HEK293 (cell line): ENCODE data around the gene WASF2.

Source experiments
- CTCF ChIA-PET: fragments of 350-600 bp; formaldehyde crosslinking; extraction: SDS; loops from one replicate; lab custom pipeline; 2021; ENCODE audit warnings: antibody characterized with exemption; lab: Yijun Ruan, JAX
- POLR2A ChIA-PET: fragments of 300-600 bp; formaldehyde crosslinking; extraction: SDS; loops from one replicate; lab custom pipeline; 2020; ENCODE audit warnings: antibody characterized with exemption, inconsistent platforms; lab: Yijun Ruan, JAX
- H3K27ac ChIP-seq: fragments of 200-500 bp; sonication (Bioruptor generic); 2 replicates; pipeline ENCODE4 v1.5.1; 2014; ENCODE audit warnings: low read depth, low read length, control low read depth, inconsistent platforms; ENCODE audit errors: extremely low read depth
- H3K36me3 ChIP-seq, 2 experiments: fragments of 200-500 bp in 1 of 2; sonication (Bioruptor generic) in 1 of 2; 1 replicate in 1 of 2; 2 replicates in 1 of 2; pipeline ENCODE4 v1.5.1; 2014 to 2017; ENCODE audit warnings: inconsistent platforms in 2 of 2, low read length in 2 of 2; ENCODE audit not compliant: control insufficient read depth in 2 of 2, insufficient read depth in 1 of 2
- H3K4me1 ChIP-seq: fragments of 200-500 bp; sonication (Bioruptor generic); 2 replicates; pipeline ENCODE4 v1.5.1; 2014; ENCODE audit warnings: mild to moderate bottlenecking, low read length, inconsistent platforms; ENCODE audit not compliant: control insufficient read depth, insufficient read depth
- H3K4me3 ChIP-seq: 2 replicates; pipeline ENCODE4 v1.5.1; 2011; ENCODE audit warnings: low read depth, mild to moderate bottlenecking, control low read depth, low read length, moderate library complexity
- H3K9me3 ChIP-seq: fragments of 200-500 bp; sonication (Bioruptor generic); 2 replicates; pipeline ENCODE4 v1.5.1; 2014; ENCODE audit warnings: low read depth, low read length, inconsistent platforms; ENCODE audit not compliant: control insufficient read depth, insufficient read depth
- EGR2 ChIP-seq: fragments of 450-650 bp; formaldehyde crosslinking; IDR thresholded peaks from 2 replicates; pipeline ENCODE4 v1.5.1; 2016; ENCODE audit warnings: low read depth, missing biosample characterization, missing genetic modification characterization
- KLF1 ChIP-seq: fragments of 450-650 bp; formaldehyde crosslinking; IDR thresholded peaks from 2 replicates; pipeline ENCODE4 v1.5.1; 2016; ENCODE audit warnings: missing biosample characterization, missing genetic modification characterization
- KLF9 ChIP-seq: fragments of 450-650 bp; formaldehyde crosslinking; IDR thresholded peaks from 2 replicates; pipeline ENCODE4 v1.5.1; 2016; ENCODE audit warnings: missing biosample characterization, missing genetic modification characterization, low read depth
- OSR2 ChIP-seq: fragments of 450-650 bp; formaldehyde crosslinking; IDR thresholded peaks from 2 replicates; pipeline ENCODE4 v1.5.1; 2016; ENCODE audit warnings: missing biosample characterization, missing genetic modification characterization
- YY1 ChIP-seq: fragments of 450-650 bp; formaldehyde crosslinking; IDR thresholded peaks from 2 replicates; pipeline ENCODE4 v1.5.1; 2018; ENCODE audit warnings: missing biosample characterization, missing genetic modification characterization
- ZFHX2 ChIP-seq: fragments of 450-650 bp; formaldehyde crosslinking; conservative IDR thresholded peaks from 2 replicates; pipeline ENCODE4 v1.5.1; 2016; ENCODE audit warnings: missing biosample characterization, missing genetic modification characterization
- ZFP3 ChIP-seq: fragments of 450-650 bp; formaldehyde crosslinking; IDR thresholded peaks from 2 replicates; pipeline ENCODE4 v1.5.1; 2016; ENCODE audit warnings: low read depth, missing biosample characterization, missing genetic modification characterization
- ZIC2 ChIP-seq: fragments of 450-650 bp; formaldehyde crosslinking; IDR thresholded peaks from 2 replicates; pipeline ENCODE4 v1.5.1; 2016; ENCODE audit warnings: missing biosample characterization, missing genetic modification characterization
- ZNF184 ChIP-seq: fragments of 450-650 bp; IDR thresholded peaks from 2 replicates; pipeline ENCODE4 v1.5.1; 2018; ENCODE audit warnings: missing biosample characterization, mild to moderate bottlenecking, missing genetic modification characterization
- ZNF302 ChIP-seq: fragments of 450-650 bp; formaldehyde crosslinking; IDR thresholded peaks from 2 replicates; pipeline ENCODE4 v1.5.1; 2016; ENCODE audit warnings: missing biosample characterization, missing genetic modification characterization, low read depth
- ZNF544 ChIP-seq: fragments of 450-650 bp; formaldehyde crosslinking; IDR thresholded peaks from 2 replicates; pipeline ENCODE4 v1.5.0; 2017; ENCODE audit warnings: missing biosample characterization, missing genetic modification characterization
- ZNF610 ChIP-seq: fragments of 450-650 bp; formaldehyde crosslinking; IDR thresholded peaks from 2 replicates; pipeline ENCODE4 v1.5.1; 2016; ENCODE audit warnings: missing biosample characterization, missing genetic modification characterization, borderline replicate concordance
- ZNF626 ChIP-seq: fragments of 450-650 bp; sonication (Bioruptor Pico); formaldehyde crosslinking; IDR thresholded peaks from 2 replicates; pipeline ENCODE4 v1.5.1; 2018; ENCODE audit warnings: missing biosample characterization, missing genetic modification characterization, inconsistent platforms
- ZNF658 ChIP-seq: fragments of 450-650 bp; formaldehyde crosslinking; IDR thresholded peaks from 2 replicates; pipeline ENCODE4; 2016; ENCODE audit warnings: missing biosample characterization, missing genetic modification characterization
- ZNF701 ChIP-seq: fragments of 450-650 bp; formaldehyde crosslinking; IDR thresholded peaks from 2 replicates; pipeline ENCODE4 v1.5.1; 2016; ENCODE audit warnings: missing biosample characterization, missing genetic modification characterization
- ZNF76 ChIP-seq: fragments of 450-650 bp; formaldehyde crosslinking; IDR thresholded peaks from 2 replicates; pipeline ENCODE4; 2016; ENCODE audit warnings: low read depth, missing biosample characterization, missing genetic modification characterization, borderline replicate concordance
- ZNF776 ChIP-seq: fragments of 450-650 bp; formaldehyde crosslinking; IDR thresholded peaks from 2 replicates; pipeline ENCODE4 v1.5.0; 2017; ENCODE audit warnings: missing biosample characterization, missing genetic modification characterization, borderline replicate concordance
- TF ChIP-seq, protein P1 (sequence below): fragments of 450-650 bp; formaldehyde crosslinking; IDR thresholded peaks from 2 replicates; pipeline ENCODE4 v1.5.1; 2016; ENCODE audit warnings: missing biosample characterization, missing genetic modification characterization
- TF ChIP-seq, protein P2 (sequence below): fragments of 450-650 bp; formaldehyde crosslinking; IDR thresholded peaks from 2 replicates; pipeline ENCODE4 v1.5.1; 2016; ENCODE audit warnings: missing biosample characterization, missing genetic modification characterization
- TF ChIP-seq, protein P3 (sequence below): fragments of 450-650 bp; formaldehyde crosslinking; optimal IDR thresholded peaks from 2 replicates; pipeline ENCODE3; 2016; ENCODE audit warnings: missing biosample characterization, mild to moderate bottlenecking, missing genetic modification characterization
- TF ChIP-seq, protein P4 (sequence below): fragments of 450-650 bp; formaldehyde crosslinking; IDR thresholded peaks from 2 replicates; pipeline ENCODE4 v1.5.1; 2017; ENCODE audit warnings: missing biosample characterization, missing genetic modification characterization

The WASF2 gene

DNA sequence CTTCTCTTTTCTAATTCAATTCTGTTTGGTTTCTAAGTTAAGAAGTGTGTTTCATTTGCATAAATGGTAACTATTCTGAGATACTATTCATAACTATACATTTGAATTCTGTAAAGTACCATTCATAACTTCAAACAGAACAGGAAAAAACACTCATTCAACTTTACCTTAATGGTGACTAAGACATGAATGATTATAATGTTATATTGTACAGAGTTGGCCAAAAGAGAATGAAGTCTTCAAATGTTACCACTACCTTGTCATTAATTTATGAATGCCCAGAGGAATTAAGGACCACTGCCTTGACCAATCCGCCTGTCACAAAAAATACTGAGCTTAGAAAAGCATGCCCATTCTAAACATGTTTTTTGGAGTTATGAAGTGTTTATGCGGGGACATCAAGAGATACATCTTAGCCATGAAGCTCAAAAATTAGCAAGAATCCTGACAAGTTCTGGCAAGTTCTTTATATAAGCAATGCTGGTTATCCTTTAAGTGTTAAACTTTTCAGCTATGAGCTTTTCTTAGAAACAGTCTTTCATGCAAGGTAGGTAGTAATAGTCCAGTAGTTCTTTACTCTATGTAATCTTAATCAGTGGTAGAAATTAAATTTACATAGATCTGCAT, 7.9 kb downstream of the WASF2 start:
- no peaks in the 10 kb centered on the region; a peak in 1 of 3 replicates for H3K36me3 ChIP-seq
- TF ChIP-seq ZNF544 (tag by site-specific recombination) (no peak), ZFP3 (tag by site-specific recombination) (no peak), ZIC2 (no peak), OSR2 (tag by site-specific recombination) (no peak), ZNF776 (tag by site-specific recombination) (no peak)
- TF ChIP-seq, protein P1, sequence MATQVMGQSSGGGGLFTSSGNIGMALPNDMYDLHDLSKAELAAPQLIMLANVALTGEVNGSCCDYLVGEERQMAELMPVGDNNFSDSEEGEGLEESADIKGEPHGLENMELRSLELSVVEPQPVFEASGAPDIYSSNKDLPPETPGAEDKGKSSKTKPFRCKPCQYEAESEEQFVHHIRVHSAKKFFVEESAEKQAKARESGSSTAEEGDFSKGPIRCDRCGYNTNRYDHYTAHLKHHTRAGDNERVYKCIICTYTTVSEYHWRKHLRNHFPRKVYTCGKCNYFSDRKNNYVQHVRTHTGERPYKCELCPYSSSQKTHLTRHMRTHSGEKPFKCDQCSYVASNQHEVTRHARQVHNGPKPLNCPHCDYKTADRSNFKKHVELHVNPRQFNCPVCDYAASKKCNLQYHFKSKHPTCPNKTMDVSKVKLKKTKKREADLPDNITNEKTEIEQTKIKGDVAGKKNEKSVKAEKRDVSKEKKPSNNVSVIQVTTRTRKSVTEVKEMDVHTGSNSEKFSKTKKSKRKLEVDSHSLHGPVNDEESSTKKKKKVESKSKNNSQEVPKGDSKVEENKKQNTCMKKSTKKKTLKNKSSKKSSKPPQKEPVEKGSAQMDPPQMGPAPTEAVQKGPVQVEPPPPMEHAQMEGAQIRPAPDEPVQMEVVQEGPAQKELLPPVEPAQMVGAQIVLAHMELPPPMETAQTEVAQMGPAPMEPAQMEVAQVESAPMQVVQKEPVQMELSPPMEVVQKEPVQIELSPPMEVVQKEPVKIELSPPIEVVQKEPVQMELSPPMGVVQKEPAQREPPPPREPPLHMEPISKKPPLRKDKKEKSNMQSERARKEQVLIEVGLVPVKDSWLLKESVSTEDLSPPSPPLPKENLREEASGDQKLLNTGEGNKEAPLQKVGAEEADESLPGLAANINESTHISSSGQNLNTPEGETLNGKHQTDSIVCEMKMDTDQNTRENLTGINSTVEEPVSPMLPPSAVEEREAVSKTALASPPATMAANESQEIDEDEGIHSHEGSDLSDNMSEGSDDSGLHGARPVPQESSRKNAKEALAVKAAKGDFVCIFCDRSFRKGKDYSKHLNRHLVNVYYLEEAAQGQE (tag by site-specific recombination) = no peak
- H3K27ac ChIP-seq = no peak overlapping the region
- H3K4me3 ChIP-seq = no peak overlapping the region
- H3K4me1 ChIP-seq = no peaks in the 10 kb centered on the region
- ChIA-PET POLR2A (interaction anchor here (0.6 kb wide), 1 partner anchor 75 kb away, joined by 3 read pairs; no protein-coding TSS in a partner anchor), CTCF (interaction anchor here (0.6 to 1.5 kb wide), 7 partner anchors 14 to 239 kb away, joined by 3 to 5 read pairs (median 4); no protein-coding TSS in a partner anchor)
- H3K9me3 ChIP-seq = no peaks in the 10 kb centered on the region

DNA sequence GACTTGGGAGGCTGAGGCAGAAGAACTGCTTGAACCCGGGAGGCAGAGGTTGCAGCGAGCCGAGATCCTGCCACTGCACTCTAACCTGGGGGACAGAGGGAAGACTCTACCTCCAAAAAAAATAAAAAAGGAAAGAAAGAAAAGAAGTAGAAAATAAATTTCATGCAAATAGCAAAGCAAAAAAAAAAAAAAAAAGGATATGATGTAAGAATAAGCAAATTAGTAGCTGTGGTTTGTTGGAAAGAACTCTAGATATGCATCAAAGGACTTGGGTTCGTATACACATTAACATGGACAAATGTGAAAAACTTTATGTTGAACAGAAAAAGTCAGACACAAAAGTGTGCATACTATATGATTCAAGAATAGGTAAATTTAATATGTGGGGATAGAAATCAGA, 11.9 kb downstream of the WASF2 start:
- no peaks in the 10 kb centered on the region for H3K4me1 ChIP-seq
- ChIA-PET POLR2A (no interaction called here), CTCF (interaction anchor here (0.6 to 0.7 kb wide), 3 partner anchors 9 to 57 kb away, joined by 3 to 5 read pairs (median 4); no protein-coding TSS in a partner anchor)
- H3K9me3 ChIP-seq = no peaks in the 10 kb centered on the region
- H3K36me3 ChIP-seq = no peaks in the 10 kb centered on the region; a peak in 1 of 3 replicates
- H3K4me3 ChIP-seq = no peak overlapping the region
- H3K27ac ChIP-seq = no peak overlapping the region
- TF ChIP-seq ZNF658 (tag by site-specific recombination) (no peak), YY1 (tag by site-specific recombination) (no peak), ZNF626 (tag by site-specific recombination) (no peak)
- TF ChIP-seq, protein P2, sequence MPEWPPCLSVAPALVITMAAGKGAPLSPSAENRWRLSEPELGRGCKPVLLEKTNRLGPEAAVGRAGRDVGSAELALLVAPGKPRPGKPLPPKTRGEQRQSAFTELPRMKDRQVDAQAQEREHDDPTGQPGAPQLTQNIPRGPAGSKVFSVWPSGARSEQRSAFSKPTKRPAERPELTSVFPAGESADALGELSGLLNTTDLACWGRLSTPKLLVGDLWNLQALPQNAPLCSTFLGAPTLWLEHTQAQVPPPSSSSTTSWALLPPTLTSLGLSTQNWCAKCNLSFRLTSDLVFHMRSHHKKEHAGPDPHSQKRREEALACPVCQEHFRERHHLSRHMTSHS (tag by site-specific recombination) = no peak
- TF ChIP-seq, all 188 proteins: peak for 0

DNA sequence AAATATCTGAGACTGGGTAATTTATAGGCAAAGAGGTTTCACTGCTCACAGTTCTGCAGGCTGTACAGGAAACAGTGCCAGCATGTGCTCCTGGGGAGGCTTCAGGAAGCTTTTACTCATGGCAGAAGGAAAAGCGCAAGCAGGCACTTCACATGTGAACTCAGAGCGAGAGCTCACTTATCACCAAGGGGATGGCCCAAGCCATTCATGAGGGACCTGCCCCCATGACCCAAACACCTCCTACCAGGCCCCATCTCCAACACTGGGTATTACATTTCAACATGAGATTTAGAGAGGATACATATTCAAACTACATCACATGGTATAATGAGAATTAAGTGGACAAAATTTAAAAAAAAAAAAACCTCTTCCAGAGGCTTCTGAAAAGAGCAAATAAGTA, 13.7 kb downstream of the WASF2 start:
- POLR2A ChIA-PET = no interaction called here
- H3K36me3 ChIP-seq = no peaks in the 10 kb centered on the region; a peak in 1 of 3 replicates
- CTCF ChIA-PET = interaction anchor here (0.7 to 0.9 kb wide), 2 partner anchors 46 to 131 kb away, joined by 3 to 4 read pairs; no protein-coding TSS in a partner anchor
- no peaks in the 10 kb centered on the region for H3K9me3 ChIP-seq
- no peaks in the 10 kb centered on the region for H3K4me1 ChIP-seq
- TF ChIP-seq ZNF184 (tag by site-specific recombination) (peak; percentile 95), ZNF610 (tag by site-specific recombination) (no peak)
- H3K4me3 ChIP-seq = no peak overlapping the region
- no peak overlapping the region for H3K27ac ChIP-seq

DNA sequence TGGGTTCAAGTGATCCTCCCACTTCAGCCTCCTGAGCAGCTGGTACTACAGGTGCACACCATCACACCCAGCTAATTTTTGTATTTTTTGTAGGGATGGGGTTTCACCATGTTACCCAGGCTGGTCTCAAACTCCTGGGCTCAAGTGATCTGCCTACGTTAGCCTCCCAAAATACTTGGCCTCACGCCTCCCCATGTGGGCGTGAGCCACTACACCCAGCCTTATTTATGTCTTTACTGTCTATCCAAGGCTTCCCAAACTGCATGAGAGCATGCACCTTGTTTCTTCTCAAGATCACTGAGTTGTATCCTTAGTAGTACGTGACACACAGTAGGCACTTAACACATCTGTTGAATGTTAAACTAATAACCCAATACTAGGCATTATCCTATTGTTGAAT, 14.2 kb downstream of the WASF2 start:
- Histone ChIP-seq H3K27ac (no peak overlapping the region), H3K4me3 (no peak overlapping the region), H3K4me1 (no peaks in the 10 kb centered on the region), H3K9me3 (no peaks in the 10 kb centered on the region), H3K36me3 (no peaks in the 10 kb centered on the region; a peak in 1 of 3 replicates)
- ChIA-PET POLR2A (no interaction called here), CTCF (interaction anchor here (0.5 to 0.9 kb wide), 3 partner anchors 15 to 131 kb away, joined by 3 to 4 read pairs (median 3); no protein-coding TSS in a partner anchor)
- TF ChIP-seq, protein P3, sequence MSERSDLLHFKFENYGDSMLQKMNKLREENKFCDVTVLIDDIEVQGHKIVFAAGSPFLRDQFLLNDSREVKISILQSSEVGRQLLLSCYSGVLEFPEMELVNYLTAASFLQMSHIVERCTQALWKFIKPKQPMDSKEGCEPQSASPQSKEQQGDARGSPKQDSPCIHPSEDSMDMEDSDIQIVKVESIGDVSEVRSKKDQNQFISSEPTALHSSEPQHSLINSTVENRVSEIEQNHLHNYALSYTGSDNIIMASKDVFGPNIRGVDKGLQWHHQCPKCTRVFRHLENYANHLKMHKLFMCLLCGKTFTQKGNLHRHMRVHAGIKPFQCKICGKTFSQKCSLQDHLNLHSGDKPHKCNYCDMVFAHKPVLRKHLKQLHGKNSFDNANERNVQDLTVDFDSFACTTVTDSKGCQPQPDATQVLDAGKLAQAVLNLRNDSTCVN (tag by site-specific recombination) = no peak
- TF ChIP-seq KLF1 (tag by site-specific recombination) (peak; percentile 68), KLF9 (tag by site-specific recombination) (peak; percentile 33; the same call in 1 of the 2 replicates), ZNF302 (tag by site-specific recombination) (no peak), ZNF701 (no peak), ZNF76 (tag by site-specific recombination) (no peak), EGR2 (tag by site-specific recombination) (peak; percentile 66), ZFHX2 (tag by site-specific recombination) (peak; percentile 76)
- TF ChIP-seq, protein P4, sequence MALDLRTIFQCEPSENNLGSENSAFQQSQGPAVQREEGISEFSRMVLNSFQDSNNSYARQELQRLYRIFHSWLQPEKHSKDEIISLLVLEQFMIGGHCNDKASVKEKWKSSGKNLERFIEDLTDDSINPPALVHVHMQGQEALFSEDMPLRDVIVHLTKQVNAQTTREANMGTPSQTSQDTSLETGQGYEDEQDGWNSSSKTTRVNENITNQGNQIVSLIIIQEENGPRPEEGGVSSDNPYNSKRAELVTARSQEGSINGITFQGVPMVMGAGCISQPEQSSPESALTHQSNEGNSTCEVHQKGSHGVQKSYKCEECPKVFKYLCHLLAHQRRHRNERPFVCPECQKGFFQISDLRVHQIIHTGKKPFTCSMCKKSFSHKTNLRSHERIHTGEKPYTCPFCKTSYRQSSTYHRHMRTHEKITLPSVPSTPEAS = no peak
